NCI-H748 (cell line): ENCODE data around the gene CAMK1D.
A peak's percentile ranks its signal among the peaks of the same experiment; 100 is the strongest.

Experiments used
- DNase-seq: peaks from one replicate; lab custom pipeline; 2025; ENCODE audit not compliant: unreplicated experiment; lab: John Stamatoyannopoulos, UW

CAMK1D gene

GRCh38 chr10:12617191-12618175 lies 268.1 kb downstream of the CAMK1D start:
- DNase-seq: peak; percentile 83

GRCh38 chr10:12622016-12622415 lies 272.7 kb downstream of the CAMK1D start:
- DNase-seq: no peak

GRCh38 chr10:12622691-12623090 lies 273.3 kb downstream of the CAMK1D start:
- DNase-seq: no peak

GRCh38 chr10:12625393-12626023 lies 276.2 kb downstream of the CAMK1D start:
- DNase-seq: no peak

- DNase-seq: no peak
Measured at GRCh38 chr10:12628153-12628552, 278.8 kb downstream of the CAMK1D start.

- DNase-seq: peak; percentile 85
Measured at GRCh38 chr10:12628964-12629766, 279.8 kb downstream of the CAMK1D start.

GRCh38 chr10:12629767-12630165 lies 280.4 kb downstream of the CAMK1D start:
- no peak for DNase-seq

GRCh38 chr10:12631216-12631615 lies 281.9 kb downstream of the CAMK1D start:
- DNase-seq: peak; percentile 47

- DNase-seq: peak; percentile 92
Measured at GRCh38 chr10:12631787-12632562, 282.6 kb downstream of the CAMK1D start.

- peak; percentile 28 for DNase-seq
Measured at GRCh38 chr10:12633776-12634620, 284.7 kb downstream of the CAMK1D start.

- no peak for DNase-seq
Measured at GRCh38 chr10:12634621-12634931, 285.2 kb downstream of the CAMK1D start.

- no peak for DNase-seq
Measured at GRCh38 chr10:12635127-12635541, 285.8 kb downstream of the CAMK1D start.

GRCh38 chr10:12636571-12636970 lies 287.2 kb downstream of the CAMK1D start:
- DNase-seq: no peak

- no peak for DNase-seq
Measured at GRCh38 chr10:12637649-12638048, 288.3 kb downstream of the CAMK1D start.

GRCh38 chr10:12638103-12638502 lies 288.8 kb downstream of the CAMK1D start:
- peak; percentile 96 for DNase-seq

GRCh38 chr10:12638781-12639180 lies 289.4 kb downstream of the CAMK1D start:
- no peak for DNase-seq

GRCh38 chr10:12639996-12640944 lies 290.9 kb downstream of the CAMK1D start:
- no peak for DNase-seq

GRCh38 chr10:12642036-12642435 lies 292.7 kb downstream of the CAMK1D start:
- DNase-seq: no peak

GRCh38 chr10:12643279-12643678 lies 293.9 kb downstream of the CAMK1D start:
- DNase-seq: no peak
